ENCODE measurements around the gene ATOX1.

The ATOX1 gene

GRCh38 chr5:151750121-151750520 lies 8.3 kb downstream of the ATOX1 start:
- Histone ChIP-seq H3K36me3 (ENCODE audit: control insufficient read depth, insufficient read depth, low read length) (no peaks in the 10 kb centered on the region), H3K4me2 (ENCODE audit: low read length) (no peak overlapping the region), H3K27ac (no peak overlapping the region), H3K4me1 (peaks cover 5% of the 10 kb centered on the region), H3K9me3 (ENCODE audit: control insufficient read depth, low read length) (no peaks in the 10 kb centered on the region), H3K4me3 (ENCODE audit: low read depth, low read length) (no peak overlapping the region), H3K27me3 (ENCODE audit: control insufficient read depth, insufficient read depth, low read length) (no peaks in the 10 kb centered on the region), H2AFZ (no peak overlapping the region), H3K9ac (no peak overlapping the region), H3K79me2 (peaks cover 28% of the 10 kb centered on the region)
- no peak for TF ChIP-seq CTCF (IDR thresholded peaks at IDR 0.05)

- Histone ChIP-seq H3K79me2 (peaks cover 2% of the 10 kb centered on the region), H3K27me3 (ENCODE audit: control insufficient read depth, insufficient read depth, low read length) (no peaks in the 10 kb centered on the region), H3K4me1 (peaks cover 8% of the 10 kb centered on the region), H3K9ac (no peak overlapping the region), H3K36me3 (ENCODE audit: control insufficient read depth, insufficient read depth, low read length) (no peaks in the 10 kb centered on the region), H3K27ac (no peak overlapping the region), H3K4me3 (ENCODE audit: low read depth, low read length) (no peak overlapping the region), H3K4me2 (ENCODE audit: low read length) (no peak overlapping the region), H3K9me3 (ENCODE audit: control insufficient read depth, low read length) (no peaks in the 10 kb centered on the region), H2AFZ (no peak overlapping the region)
- no peak for TF ChIP-seq CTCF (IDR thresholded peaks at IDR 0.05)
These were observed 13.2 kb downstream of the ATOX1 start for GRCh38 chr5:151745071-151745705.

GRCh38 chr5:151743530-151743929 lies 14.9 kb downstream of the ATOX1 start:
- no peak overlapping the region for H3K4me2 ChIP-seq (ENCODE audit: low read length)
- no peaks in the 10 kb centered on the region for H3K9me3 ChIP-seq (ENCODE audit: control insufficient read depth, low read length)
- H3K27ac ChIP-seq = no peak overlapping the region
- no peak for TF ChIP-seq CTCF (IDR thresholded peaks at IDR 0.05)
- no peaks in the 10 kb centered on the region for H3K27me3 ChIP-seq (ENCODE audit: control insufficient read depth, insufficient read depth, low read length)
- H3K36me3 ChIP-seq (ENCODE audit: control insufficient read depth, insufficient read depth, low read length) = no peaks in the 10 kb centered on the region
- no peak overlapping the region for H3K4me3 ChIP-seq (ENCODE audit: low read depth, low read length)
- no peak overlapping the region for H2AFZ ChIP-seq
- H3K9ac ChIP-seq = no peak overlapping the region
- peaks cover 4% of the 10 kb centered on the region for H3K4me1 ChIP-seq
- H3K79me2 ChIP-seq = no peaks in the 10 kb centered on the region

- H3K79me2 ChIP-seq = no peaks in the 10 kb centered on the region
- no peak overlapping the region for H3K9ac ChIP-seq
- peak; percentile 63 for TF ChIP-seq CTCF (IDR thresholded peaks at IDR 0.05)
- H3K4me1 ChIP-seq = peaks cover 4% of the 10 kb centered on the region
- H3K27me3 ChIP-seq (ENCODE audit: control insufficient read depth, insufficient read depth, low read length) = no peaks in the 10 kb centered on the region
- H3K9me3 ChIP-seq (ENCODE audit: control insufficient read depth, low read length) = no peaks in the 10 kb centered on the region
- H3K4me3 ChIP-seq (ENCODE audit: low read depth, low read length) = no peak overlapping the region
- H3K4me2 ChIP-seq (ENCODE audit: low read length) = no peak overlapping the region
- H2AFZ ChIP-seq = no peak overlapping the region
- H3K36me3 ChIP-seq (ENCODE audit: control insufficient read depth, insufficient read depth, low read length) = no peaks in the 10 kb centered on the region
- H3K27ac ChIP-seq = no peak overlapping the region
These were observed 15.5 kb downstream of the ATOX1 start for GRCh38 chr5:151742870-151743294.
